Measurements from ENCODE around the gene SLC22A4.

The SLC22A4 gene

DNA sequence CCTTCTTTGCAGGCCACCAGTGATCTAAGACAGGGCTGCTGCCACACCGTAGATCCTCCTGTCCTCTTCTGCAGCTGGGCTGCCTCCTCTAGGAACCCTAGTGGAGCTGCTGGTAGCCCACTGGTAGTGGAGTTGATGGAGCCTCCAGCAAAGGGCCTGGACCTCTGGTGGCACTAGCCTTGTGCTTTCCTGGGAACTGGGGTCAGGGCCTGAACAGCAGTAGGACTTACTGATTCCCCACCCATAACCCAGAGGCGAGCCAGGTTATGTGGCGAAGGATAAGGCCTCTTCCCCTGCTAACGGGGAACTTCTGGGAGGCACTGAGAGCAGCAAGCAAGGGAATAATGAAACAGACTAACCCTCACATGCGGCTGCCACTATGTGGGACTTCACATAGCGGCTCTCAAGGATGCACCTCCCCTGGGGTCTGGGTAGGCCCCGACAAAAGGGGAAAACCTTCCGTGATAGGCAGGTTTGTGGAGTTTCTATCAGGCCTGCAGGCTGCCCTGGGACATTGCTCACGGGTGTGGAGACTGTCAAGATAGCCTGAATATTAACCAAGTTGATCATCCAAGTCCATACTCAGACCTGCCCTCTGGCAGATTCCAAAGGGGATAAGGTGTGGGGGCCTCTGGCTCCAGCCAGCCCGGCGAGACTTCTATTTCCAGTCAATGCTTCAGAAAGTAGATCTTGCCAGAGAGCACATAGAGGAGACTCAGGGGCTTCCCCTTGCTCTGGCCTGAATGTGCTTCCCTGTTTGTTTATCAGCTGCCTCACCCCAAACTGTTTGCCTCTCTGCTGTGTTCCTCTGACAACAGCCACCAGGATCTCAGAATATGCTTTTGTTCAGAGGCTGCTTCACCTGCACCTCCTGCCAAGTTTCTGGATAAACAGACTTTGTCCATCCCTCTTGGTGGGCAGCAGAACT is 7.4 kb downstream of the SLC22A4 start:
- DNase-seq = no peak

- DNase-seq = no peak
These were observed 8.2 kb downstream of the SLC22A4 start for GRCh38 chr5:132302413-132302812.

DNA sequence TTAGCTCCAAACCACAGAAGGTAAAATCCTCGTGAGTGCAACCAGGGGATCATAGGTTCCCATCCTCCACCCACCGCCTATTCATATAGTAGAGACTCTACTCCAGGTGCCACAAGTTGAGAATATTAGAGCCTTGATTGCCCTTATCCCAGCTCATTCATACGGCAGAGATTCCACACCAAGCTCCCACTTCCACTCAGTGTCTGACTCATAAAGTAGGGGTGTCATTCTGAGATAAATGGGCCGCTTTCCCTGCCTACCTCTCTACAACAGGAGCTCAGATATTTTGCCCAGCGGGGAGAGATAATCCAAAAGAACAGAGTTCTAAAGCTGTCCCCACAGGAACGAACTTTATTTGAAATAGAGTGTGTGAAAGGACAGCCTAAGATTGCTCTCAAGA is 9.4 kb downstream of the SLC22A4 start:
- DNase-seq = no peak

- DNase-seq = no peak
These were observed 11.2 kb downstream of the SLC22A4 start for GRCh38 chr5:132305420-132305819.

GRCh38 chr5:132308701-132309100 is 14.5 kb downstream of the SLC22A4 start:
- DNase-seq = no peak

DNA sequence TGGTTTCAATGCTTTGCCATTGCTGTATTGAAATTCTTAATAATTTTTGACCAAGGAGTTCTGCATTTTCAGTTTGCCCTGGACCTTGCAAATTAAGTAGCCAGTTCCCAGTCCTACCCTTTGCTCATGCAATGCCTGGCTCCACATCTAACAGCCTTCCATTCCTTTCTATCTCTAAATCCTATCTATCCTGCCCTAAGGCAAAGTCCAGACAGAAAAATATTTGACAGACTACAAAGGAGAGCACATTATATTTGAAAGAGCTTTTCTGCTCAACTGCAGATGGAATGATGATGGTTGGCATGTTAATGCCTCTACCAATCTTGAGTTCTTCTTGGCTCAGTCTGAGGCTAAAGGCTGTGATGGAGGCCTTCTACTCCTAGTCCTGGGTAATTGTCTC is 15.5 kb downstream of the SLC22A4 start:
- no peak for DNase-seq

- no peak for DNase-seq
These were observed 16.1 kb downstream of the SLC22A4 start for GRCh38 chr5:132310141-132310834.

DNA sequence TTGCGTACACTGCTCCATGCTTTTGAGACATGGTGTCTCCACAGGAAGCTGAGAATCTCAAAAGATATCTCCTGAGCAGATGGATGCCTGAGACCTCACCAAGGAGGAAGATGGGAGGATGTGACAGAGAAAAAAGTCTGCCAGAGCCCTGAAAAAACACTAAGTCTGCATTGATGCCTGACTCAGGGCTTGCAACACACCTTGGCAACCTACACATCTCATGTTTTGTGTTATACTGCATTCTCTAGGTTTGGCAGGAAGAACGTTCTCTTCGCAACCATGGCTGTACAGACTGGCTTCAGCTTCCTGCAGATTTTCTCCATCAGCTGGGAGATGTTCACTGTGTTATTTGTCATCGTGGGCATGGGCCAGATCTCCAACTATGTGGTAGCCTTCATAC is 19.2 kb downstream of the SLC22A4 start:
- no peak for DNase-seq

GRCh38 chr5:132313961-132314432 is 19.8 kb downstream of the SLC22A4 start:
- no peak for DNase-seq

GRCh38 chr5:132315529-132316067 is 21.4 kb downstream of the SLC22A4 start:
- no peak for DNase-seq

DNA sequence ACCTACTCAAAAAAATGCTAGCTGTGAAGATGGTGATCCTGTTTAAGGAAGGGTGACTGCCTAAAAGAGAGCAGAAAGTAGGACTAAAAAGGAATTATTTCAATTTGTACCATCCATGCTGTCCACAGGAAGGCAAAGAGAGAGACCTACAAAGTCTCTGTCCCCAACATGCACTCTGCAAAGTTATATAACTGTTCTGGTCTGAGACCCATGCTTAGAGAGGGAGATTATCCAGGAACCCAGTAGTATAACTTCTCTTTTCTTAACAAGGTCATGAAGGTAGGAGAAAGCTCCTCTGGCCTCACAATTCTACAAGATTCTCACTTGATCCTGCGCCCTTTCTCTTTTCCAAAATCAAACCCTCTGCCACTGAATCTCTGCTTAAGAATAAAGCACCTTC is 25.8 kb downstream of the SLC22A4 start:
- DNase-seq = no peak

- DNase-seq = no peak
These were observed 27.0 kb downstream of the SLC22A4 start for GRCh38 chr5:132321109-132321721.

DNA sequence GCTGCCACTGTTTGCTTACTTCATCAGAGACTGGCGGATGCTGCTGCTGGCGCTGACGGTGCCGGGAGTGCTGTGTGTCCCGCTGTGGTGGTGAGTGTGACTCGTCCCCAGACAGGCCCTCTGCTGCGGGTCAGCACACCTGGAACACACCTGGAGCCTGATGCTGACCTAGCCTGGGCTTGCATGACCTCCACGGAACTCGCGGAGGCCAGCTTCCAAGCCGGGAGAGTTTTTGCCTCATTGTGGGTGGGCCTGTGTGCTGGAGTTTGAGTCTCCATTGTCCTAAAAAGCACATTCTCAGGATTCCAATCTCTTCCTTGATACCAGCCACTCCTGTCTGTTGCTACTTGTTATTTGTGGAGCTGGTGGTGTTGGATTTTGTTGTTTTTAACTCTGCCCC is 28.1 kb downstream of the SLC22A4 start:
- no peak for DNase-seq

GRCh38 chr5:132323202-132323601 is 29.0 kb downstream of the SLC22A4 start:
- no peak for DNase-seq

DNA sequence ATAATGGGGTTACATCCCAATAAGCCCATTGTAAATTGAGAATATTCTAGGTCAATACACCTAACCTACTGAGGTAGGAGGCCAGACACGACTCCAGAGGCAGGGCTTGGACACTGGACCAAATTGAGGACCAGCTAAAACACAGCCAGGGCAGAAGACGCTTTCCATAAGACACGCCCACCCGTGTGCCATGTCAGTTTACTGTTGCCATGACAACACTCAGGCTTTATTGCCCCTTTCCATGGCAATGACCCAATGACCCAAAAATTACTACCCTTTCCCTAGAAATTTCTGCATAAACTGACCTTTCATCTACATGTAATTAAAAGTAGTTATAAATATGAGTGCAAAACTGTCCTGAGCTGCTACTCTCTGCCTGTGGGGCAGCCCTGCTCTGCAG is 31.5 kb downstream of the SLC22A4 start:
- DNase-seq = no peak

DNA sequence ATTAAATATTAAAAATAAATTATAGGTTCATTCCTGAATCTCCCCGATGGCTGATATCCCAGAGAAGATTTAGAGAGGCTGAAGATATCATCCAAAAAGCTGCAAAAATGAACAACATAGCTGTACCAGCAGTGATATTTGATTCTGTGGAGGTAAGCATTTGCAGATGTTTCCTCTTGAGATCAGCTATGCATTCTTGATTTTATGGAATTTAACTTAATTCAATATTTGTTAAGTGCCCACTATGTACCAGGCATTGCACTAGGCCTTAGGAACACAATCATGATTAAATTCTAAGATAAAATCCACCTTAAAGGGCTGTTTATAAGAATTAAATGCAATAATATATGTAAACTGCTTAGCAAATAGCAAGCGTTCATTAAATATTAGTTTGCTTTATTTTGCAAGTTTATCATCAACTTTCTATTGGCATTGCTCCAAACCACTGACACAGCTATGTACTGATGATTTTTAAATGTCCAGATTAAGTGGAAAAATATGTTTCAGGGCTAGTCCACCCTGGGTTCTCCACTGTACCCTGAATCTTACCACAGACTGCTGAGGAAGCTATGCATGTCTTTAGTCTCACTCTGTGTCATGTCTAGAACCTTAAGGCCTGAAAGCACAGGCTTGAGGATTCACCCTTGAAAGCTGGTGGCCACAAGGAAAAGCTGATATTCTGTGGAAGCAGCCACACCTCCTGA is 33.2 kb downstream of the SLC22A4 start:
- no peak for DNase-seq

DNA sequence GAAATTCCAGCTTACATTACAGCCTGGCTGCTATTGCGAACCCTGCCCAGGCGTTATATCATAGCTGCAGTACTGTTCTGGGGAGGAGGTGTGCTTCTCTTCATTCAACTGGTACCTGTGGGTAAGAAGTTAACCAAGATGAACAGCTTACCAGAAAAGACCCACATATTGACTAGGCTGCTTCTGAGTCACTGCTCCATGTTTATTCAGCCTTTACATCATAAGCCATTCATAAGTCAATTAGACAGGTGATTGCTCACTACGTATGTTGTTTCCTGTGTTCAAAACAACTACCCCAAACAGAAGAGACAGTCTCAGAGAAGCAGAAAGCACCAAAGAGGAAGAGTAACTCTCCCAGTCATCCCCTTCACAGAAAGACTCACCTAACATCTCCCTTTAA is 40.6 kb downstream of the SLC22A4 start:
- DNase-seq = no peak

- no peak for DNase-seq
These were observed 41.2 kb downstream of the SLC22A4 start for GRCh38 chr5:132335402-132335801.

GRCh38 chr5:132339502-132339901 is 45.3 kb downstream of the SLC22A4 start:
- DNase-seq = no peak

GRCh38 chr5:132342291-132343180 is 48.3 kb downstream of the SLC22A4 start:
- DNase-seq = no peak

DNA sequence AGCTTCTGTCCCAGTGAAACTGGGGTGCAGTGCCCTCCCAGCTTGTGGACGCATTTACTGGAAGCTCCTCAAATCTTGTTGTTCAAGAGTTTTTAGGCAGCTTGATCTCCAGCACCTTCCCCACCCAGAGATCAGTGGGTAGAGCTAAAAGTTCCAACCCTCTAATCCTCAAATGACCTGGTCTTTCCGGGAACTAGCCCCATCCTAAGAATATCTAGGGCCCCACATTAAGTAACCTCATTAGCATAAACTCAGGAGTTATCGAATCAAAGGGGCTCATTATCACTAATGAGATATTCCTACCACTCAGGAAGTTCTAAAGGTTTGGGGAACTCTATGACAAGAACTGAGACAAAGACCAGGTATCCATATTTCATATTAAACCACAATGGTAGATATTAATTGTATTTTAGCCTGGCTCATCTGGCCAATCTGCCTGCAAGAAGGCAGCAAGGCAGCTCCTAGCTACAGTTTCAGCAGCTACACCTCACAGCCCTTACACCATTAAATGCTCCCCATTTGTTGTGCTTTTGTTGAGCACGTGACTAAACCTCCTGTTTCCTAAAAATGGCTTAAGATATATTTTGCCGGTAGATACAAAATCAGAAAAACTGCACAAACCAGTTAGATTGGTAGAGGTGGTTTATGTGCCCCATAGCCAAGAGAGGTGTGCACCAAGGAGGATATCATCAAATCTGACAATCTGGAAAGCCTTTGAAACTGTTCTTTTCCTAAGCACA is 50.8 kb downstream of the SLC22A4 start:
- DNase-seq = no peak
